ENCODE data around the gene FAM110D. TPM values are rescaled to one million over a fixed set of nuclear protein-coding genes. Genes with fewer than 3 reads are reported as not detected.

FAM110D gene
- total and polyA plus RNA-seq, 2 experiments from 2014 or later, result 0.24 to 0.39 TPM

- H3K4me1 ChIP-seq (ENCODE audit: insufficient read depth), result no peaks in the 10 kb centered on the region; the same call in 1 of the 2 replicates
- Mint-ChIP-seq H3K4me1 (peaks cover 10% of the 10 kb centered on the region; the same call in 2 of the 3 replicates), H3K27me3 (ENCODE audit: insufficient read depth, low read depth, poor library complexity) (peaks cover 20% of the 10 kb centered on the region), H3K9me3 (no peaks in the 10 kb centered on the region), H3K27ac (peak within 1 kb of the TSS; percentile 97), H3K4me3 (peak within 1 kb of the TSS; percentile 89), H3K36me3 (ENCODE audit: low read depth) (peaks cover 7% of the 10 kb centered on the region; the same call in 2 of the 3 replicates)
- no peaks in the 10 kb centered on the region; the same call in 1 of the 2 replicates for H4K20me1 ChIP-seq (replicated peaks; ENCODE audit: insufficient read depth)
- ATAC-seq (peak; percentile 100), DNase-seq (ENCODE audit: low spot score) (peak; percentile 97)
- peaks cover 4% of the 10 kb centered on the region; the same call in 1 of the 2 replicates for H3F3A ChIP-seq (replicated peaks; ENCODE audit: low read depth)
- no peaks in the 10 kb centered on the region for H3K27me3 ChIP-seq (ENCODE audit: insufficient read depth)
- H3K4me2 ChIP-seq, result peak within 1 kb of the TSS; percentile 78
- H3K27ac ChIP-seq (ENCODE audit: low read depth), result peak within 1 kb of the TSS; percentile 42; the same call in 1 of the 2 replicates
- no peaks in the 10 kb centered on the region for H3K36me3 ChIP-seq (ENCODE audit: insufficient read depth)
- no peak for TF ChIP-seq JUNB (IDR thresholded peaks at IDR 0.05; ENCODE audit: unreplicated experiment)
- TF ChIP-seq STAT1 (IDR thresholded peaks at IDR 0.05; ENCODE audit: unreplicated experiment), result no peak
- TF ChIP-seq ZNF331 (CRISPR knock-in tag; IDR thresholded peaks at IDR 0.05; ENCODE audit: low read depth), result no peak
- peak; percentile 59 for TF ChIP-seq POLR2AphosphoS5 (IDR thresholded peaks at IDR 0.05; ENCODE audit: low read depth)
- no peak for TF ChIP-seq CREB1 (CRISPR knock-in tag; IDR thresholded peaks at IDR 0.05; ENCODE audit: low read depth)
- peak; percentile 56 to 64 for TF ChIP-seq CTCF (conservative IDR thresholded peaks at IDR 0.05; ENCODE audit: low read depth in 2 of 2)
- H3K9me2 ChIP-seq (ENCODE audit: insufficient read depth), result no peaks in the 10 kb centered on the region
- H2AFZ ChIP-seq, result peak within 1 kb of the TSS; percentile 75; the same call in 1 of the 2 replicates
- H3K79me2 ChIP-seq (replicated peaks; ENCODE audit: insufficient read depth), result no peaks in the 10 kb centered on the region
- peak within 1 kb of the TSS; percentile 48 for H3K4me3 ChIP-seq
Measured at GRCh38 chr1:26177182-26177684, 18.4 kb downstream of the FAM110D start, which contains the start of gene CNKSR1. TSS of gene CNKSR1 (plus strand) at chr1:26177491. CDS start at chr1:26177548, 57 bp downstream.

GRCh38 chr1:26180010-26180506 is 21.2 kb downstream of the FAM110D start:
- TF ChIP-seq CREB1 (CRISPR knock-in tag; IDR thresholded peaks at IDR 0.05; ENCODE audit: low read depth), result no peak
- no peak for TF ChIP-seq ZNF114 (CRISPR knock-in tag; IDR thresholded peaks at IDR 0.05)
- no peak for TF ChIP-seq ETS1 (IDR thresholded peaks at IDR 0.05)
- no peak for TF ChIP-seq ZNF331 (CRISPR knock-in tag; IDR thresholded peaks at IDR 0.05; ENCODE audit: low read depth)
- TF ChIP-seq EZH2phosphoT487 (IDR thresholded peaks at IDR 0.05; ENCODE audit: unreplicated experiment), result no peak
- no peak for TF ChIP-seq STAT1 (IDR thresholded peaks at IDR 0.05; ENCODE audit: unreplicated experiment)
- no peak for TF ChIP-seq JUNB (IDR thresholded peaks at IDR 0.05; ENCODE audit: unreplicated experiment)
- no peak for TF ChIP-seq EZH2 (IDR thresholded peaks at IDR 0.05; ENCODE audit: low read depth, unreplicated experiment)
- TF ChIP-seq REST (IDR thresholded peaks at IDR 0.05; ENCODE audit: unreplicated experiment), result no peak
- no peak for TF ChIP-seq POLR2AphosphoS5 (IDR thresholded peaks at IDR 0.05; ENCODE audit: low read depth)
- no peak for TF ChIP-seq NANOG (IDR thresholded peaks at IDR 0.05; ENCODE audit: borderline replicate concordance)
- H3K9me3 Mint-ChIP-seq, result no peaks in the 10 kb centered on the region
- Histone ChIP-seq H3K36me3 (ENCODE audit: insufficient read depth) (no peaks in the 10 kb centered on the region), H4K20me1 (replicated peaks; ENCODE audit: insufficient read depth) (no peaks in the 10 kb centered on the region; the same call in 1 of the 2 replicates), H2AFZ (no peak overlapping the region), H3K4me3 (no peak overlapping the region), H3K9me2 (ENCODE audit: insufficient read depth) (no peaks in the 10 kb centered on the region), H3K4me2 (no peak overlapping the region), H3K27me3 (ENCODE audit: insufficient read depth) (no peaks in the 10 kb centered on the region), H3K4me1 (ENCODE audit: insufficient read depth) (no peaks in the 10 kb centered on the region; the same call in 1 of the 2 replicates), H3K79me2 (replicated peaks; ENCODE audit: insufficient read depth) (no peaks in the 10 kb centered on the region), H3K27ac (ENCODE audit: low read depth) (no peak overlapping the region), H3F3A (replicated peaks; ENCODE audit: low read depth) (peaks cover 4% of the 10 kb centered on the region; the same call in 1 of the 2 replicates)
- peaks cover 13% of the 10 kb centered on the region for H3K27me3 Mint-ChIP-seq (ENCODE audit: insufficient read depth, low read depth, poor library complexity)
- ATAC-seq (no peak), DNase-seq (ENCODE audit: low spot score) (no peak)
- H3K36me3 Mint-ChIP-seq (ENCODE audit: low read depth), result peaks cover 7% of the 10 kb centered on the region; the same call in 2 of the 3 replicates
- H3K27ac Mint-ChIP-seq, result no peak overlapping the region
- H3K4me1 Mint-ChIP-seq, result peaks cover 10% of the 10 kb centered on the region; the same call in 2 of the 3 replicates
- no peak overlapping the region for H3K4me3 Mint-ChIP-seq
